ENCODE results near the gene TEF. TPM values are rescaled to one million over a fixed set of nuclear protein-coding genes. Genes with fewer than 3 reads are reported as not detected.

Gene TEF
- total and polyA plus RNA-seq, 2 donors (not counting 1 experiment from before 2014, with no cell fraction given), result 9.0 to 22.5 TPM

DNA sequence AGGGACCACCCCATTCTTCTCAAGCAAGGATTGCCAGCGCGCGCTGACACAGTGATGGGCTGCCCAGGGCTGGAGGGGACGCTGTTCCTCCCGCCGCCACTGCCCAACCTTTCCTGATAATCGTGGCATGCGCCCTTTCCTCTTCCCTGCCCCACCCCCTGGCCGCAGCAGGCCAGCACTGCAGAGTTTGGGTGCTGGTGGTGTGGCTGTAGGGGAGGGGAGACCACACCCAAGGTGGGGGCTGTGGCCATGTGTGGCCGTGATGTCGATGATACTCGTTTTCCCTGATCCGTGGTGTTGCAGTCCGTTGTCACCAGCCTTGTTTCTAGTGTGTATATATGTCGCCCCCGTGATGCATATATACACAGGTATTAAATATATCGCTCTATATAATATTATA lies 22.8 kb upstream of the TEF start:
- Histone ChIP-seq H3K79me2 (ENCODE audit: control insufficient read depth, insufficient read depth, low read length) (no peaks in the 10 kb centered on the region), H3K4me3 (replicated peaks in 1 of 4; ENCODE audit: control extremely low read depth in 1 of 4, insufficient read depth in 1 of 4, low read depth in 3 of 4, low read length in 4 of 4) (no peak overlapping the region), H3K4me1 (ENCODE audit: control insufficient read depth, extremely low read depth, insufficient read depth, low read length) (no peaks in the 10 kb centered on the region), H3K27ac (ENCODE audit: insufficient read depth, low read length) (no peak overlapping the region), H3K4me2 (ENCODE audit: extremely low read depth, insufficient read depth, low read length) (no peak overlapping the region), H3K9me3 (ENCODE audit: control insufficient read depth, insufficient read depth, low read depth, low read length) (no peaks in the 10 kb centered on the region), H4K20me1 (ENCODE audit: control insufficient read depth, extremely low read depth, insufficient read depth, low read length) (no peaks in the 10 kb centered on the region), H3K36me3 (ENCODE audit: control insufficient read depth, insufficient read depth, low read length) (peaks cover 33% of the 10 kb centered on the region), H3K27me3 (ENCODE audit: control insufficient read depth, insufficient read depth, low read length) (no peaks in the 10 kb centered on the region), H2AFZ (ENCODE audit: low read length) (no peak overlapping the region), H3K9ac (ENCODE audit: insufficient read depth, low read length) (no peak overlapping the region)
- TF ChIP-seq, protein P1, sequence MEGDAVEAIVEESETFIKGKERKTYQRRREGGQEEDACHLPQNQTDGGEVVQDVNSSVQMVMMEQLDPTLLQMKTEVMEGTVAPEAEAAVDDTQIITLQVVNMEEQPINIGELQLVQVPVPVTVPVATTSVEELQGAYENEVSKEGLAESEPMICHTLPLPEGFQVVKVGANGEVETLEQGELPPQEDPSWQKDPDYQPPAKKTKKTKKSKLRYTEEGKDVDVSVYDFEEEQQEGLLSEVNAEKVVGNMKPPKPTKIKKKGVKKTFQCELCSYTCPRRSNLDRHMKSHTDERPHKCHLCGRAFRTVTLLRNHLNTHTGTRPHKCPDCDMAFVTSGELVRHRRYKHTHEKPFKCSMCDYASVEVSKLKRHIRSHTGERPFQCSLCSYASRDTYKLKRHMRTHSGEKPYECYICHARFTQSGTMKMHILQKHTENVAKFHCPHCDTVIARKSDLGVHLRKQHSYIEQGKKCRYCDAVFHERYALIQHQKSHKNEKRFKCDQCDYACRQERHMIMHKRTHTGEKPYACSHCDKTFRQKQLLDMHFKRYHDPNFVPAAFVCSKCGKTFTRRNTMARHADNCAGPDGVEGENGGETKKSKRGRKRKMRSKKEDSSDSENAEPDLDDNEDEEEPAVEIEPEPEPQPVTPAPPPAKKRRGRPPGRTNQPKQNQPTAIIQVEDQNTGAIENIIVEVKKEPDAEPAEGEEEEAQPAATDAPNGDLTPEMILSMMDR (conservative IDR thresholded peaks at IDR 0.05 in 1 of 2, IDR thresholded peaks at IDR 0.05 in 1 of 2; ENCODE audit: low read depth in 1 of 2, low read length in 2 of 2), result no peak
- no peak for TF ChIP-seq EZH2 (IDR thresholded peaks at IDR 0.05; ENCODE audit: low read length, missing control alignments)
- DNase-seq (ENCODE audit: low read depth in 2 of 2), result no peak

DNA sequence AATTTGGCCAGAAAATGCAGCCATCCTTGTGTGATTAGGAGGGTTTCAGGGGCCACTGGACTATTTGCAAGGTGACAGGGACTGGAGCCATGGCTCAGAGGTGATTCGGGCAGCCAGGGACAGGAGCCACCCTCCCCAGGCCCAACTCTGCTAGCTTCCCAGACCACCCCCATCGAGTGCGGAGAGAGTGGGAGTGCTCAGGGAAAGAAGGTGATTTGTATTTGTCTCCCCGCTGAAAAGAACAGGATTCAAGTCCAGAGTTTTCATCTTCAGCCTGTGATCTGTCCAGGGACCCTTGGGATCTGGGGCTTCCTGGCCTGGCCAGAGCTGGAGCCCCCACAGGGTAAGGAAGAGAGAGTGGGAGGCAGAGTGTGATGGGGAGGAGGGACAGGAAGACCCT lies 22.4 kb upstream of the TEF start:
- H3K4me3 ChIP-seq (replicated peaks in 1 of 4; ENCODE audit: control extremely low read depth in 1 of 4, insufficient read depth in 1 of 4, low read depth in 3 of 4, low read length in 4 of 4), result no peak overlapping the region
- no peaks in the 10 kb centered on the region for H4K20me1 ChIP-seq (ENCODE audit: control insufficient read depth, extremely low read depth, insufficient read depth, low read length)
- H3K4me1 ChIP-seq (ENCODE audit: control insufficient read depth, extremely low read depth, insufficient read depth, low read length), result no peaks in the 10 kb centered on the region
- no peak overlapping the region for H3K4me2 ChIP-seq (ENCODE audit: extremely low read depth, insufficient read depth, low read length)
- H3K27ac ChIP-seq (ENCODE audit: insufficient read depth, low read length), result no peak overlapping the region
- H3K79me2 ChIP-seq (ENCODE audit: control insufficient read depth, insufficient read depth, low read length), result no peaks in the 10 kb centered on the region
- no peaks in the 10 kb centered on the region for H3K9me3 ChIP-seq (ENCODE audit: control insufficient read depth, insufficient read depth, low read depth, low read length)
- H2AFZ ChIP-seq (ENCODE audit: low read length), result no peak overlapping the region
- H3K36me3 ChIP-seq (ENCODE audit: control insufficient read depth, insufficient read depth, low read length), result peaks cover 31% of the 10 kb centered on the region
- no peak for TF ChIP-seq EZH2 (IDR thresholded peaks at IDR 0.05; ENCODE audit: low read length, missing control alignments)
- TF ChIP-seq, protein P1 (conservative IDR thresholded peaks at IDR 0.05 in 1 of 2, IDR thresholded peaks at IDR 0.05 in 1 of 2; ENCODE audit: low read depth in 1 of 2, low read length in 2 of 2), result no peak
- no peak overlapping the region for H3K9ac ChIP-seq (ENCODE audit: insufficient read depth, low read length)
- no peaks in the 10 kb centered on the region for H3K27me3 ChIP-seq (ENCODE audit: control insufficient read depth, insufficient read depth, low read length)
- DNase-seq (ENCODE audit: low read depth in 2 of 2), result no peak

DNA sequence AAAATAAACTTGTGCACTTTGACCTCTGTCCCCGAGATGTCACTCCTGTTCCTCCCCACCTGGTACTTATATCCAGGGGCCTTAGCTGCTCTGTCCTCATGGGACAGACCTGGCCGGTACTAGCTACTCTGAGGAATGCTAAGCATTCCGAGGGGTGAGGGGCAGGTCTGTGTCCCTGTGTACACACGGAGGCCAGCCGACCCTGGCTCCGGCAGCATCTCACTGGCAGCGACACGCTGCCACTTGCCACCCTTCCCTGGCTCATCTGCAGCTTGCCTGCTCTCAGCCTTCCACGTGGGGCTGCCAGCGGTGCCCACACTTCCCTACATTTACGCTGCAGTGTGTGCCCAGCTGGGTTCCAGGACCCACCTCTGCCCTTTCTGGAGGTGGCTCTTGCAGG lies 21.6 kb upstream of the TEF start:
- Histone ChIP-seq H3K9ac (ENCODE audit: insufficient read depth, low read length) (no peak overlapping the region), H3K36me3 (ENCODE audit: control insufficient read depth, insufficient read depth, low read length) (peaks cover 28% of the 10 kb centered on the region), H4K20me1 (ENCODE audit: control insufficient read depth, extremely low read depth, insufficient read depth, low read length) (no peaks in the 10 kb centered on the region), H3K9me3 (ENCODE audit: control insufficient read depth, insufficient read depth, low read depth, low read length) (no peaks in the 10 kb centered on the region), H3K27me3 (ENCODE audit: control insufficient read depth, insufficient read depth, low read length) (no peaks in the 10 kb centered on the region), H3K4me2 (ENCODE audit: extremely low read depth, insufficient read depth, low read length) (no peak overlapping the region), H3K4me3 (replicated peaks in 1 of 4; ENCODE audit: control extremely low read depth in 1 of 4, insufficient read depth in 1 of 4, low read depth in 3 of 4, low read length in 4 of 4) (no peak overlapping the region), H3K27ac (ENCODE audit: insufficient read depth, low read length) (no peak overlapping the region), H3K4me1 (ENCODE audit: control insufficient read depth, extremely low read depth, insufficient read depth, low read length) (no peaks in the 10 kb centered on the region), H3K79me2 (ENCODE audit: control insufficient read depth, insufficient read depth, low read length) (no peaks in the 10 kb centered on the region), H2AFZ (ENCODE audit: low read length) (no peak overlapping the region)
- no peak for DNase-seq (ENCODE audit: low read depth in 2 of 2)
- no peak for TF ChIP-seq EZH2 (IDR thresholded peaks at IDR 0.05; ENCODE audit: low read length, missing control alignments)
- TF ChIP-seq, protein P1 (conservative IDR thresholded peaks at IDR 0.05 in 1 of 2, IDR thresholded peaks at IDR 0.05 in 1 of 2; ENCODE audit: low read depth in 1 of 2, low read length in 2 of 2), result no peak

All from fibroblast of lung (primary cell).